Frontal cortex (tissue), 4 donors: Measurements from ENCODE around the gene ISG20L2. TPM values are rescaled to one million over a fixed set of nuclear protein-coding genes. Genes with fewer than 3 reads are reported as not detected.
A peak's percentile ranks its signal among the peaks of the same experiment; 100 is the strongest.

ENCODE experiments used
- DNase-seq, 2 donors: peaks; one replicate each; pipeline ENCODE4 v3.0.0; 2012; ENCODE audit warnings: low spot score in 2 of 2
- FAIRE-seq: peaks from 2 replicates; lab custom pipeline; 2012; peaks lifted over from hg19 to GRCh38; lab: Jason Lieb, UNC
- total RNA-seq: library from RNA; depleted of rRNA; stranded (reverse); fragments of >200 nt; gene quantifications from one replicate; pipeline ENCODE4 v1.2.3, GENCODE V29; 2014
- donor health status: control.
- donor health status: control.
- donor health status: control.

The ISG20L2 gene
- total RNA-seq, 1 donor from 2014 or later = 7.3 TPM

DNA sequence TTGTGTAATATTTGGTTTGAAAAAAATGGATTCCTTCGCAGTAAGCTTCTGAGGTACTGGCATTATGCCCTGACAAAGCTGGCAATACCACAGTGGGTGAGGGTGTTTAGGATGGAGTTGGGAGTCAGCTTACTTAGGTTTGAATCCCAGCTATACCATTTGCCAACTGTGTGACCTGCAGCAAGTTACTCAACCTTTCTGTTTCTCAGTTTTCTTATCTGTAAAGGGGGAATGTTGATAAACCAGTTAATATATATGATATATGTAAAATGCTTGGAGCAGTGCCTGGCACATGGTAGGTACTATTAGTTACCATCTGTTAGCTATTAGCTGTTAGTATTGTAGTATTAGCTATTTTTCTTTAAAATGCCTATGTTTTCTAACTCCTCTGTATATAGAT, 27.8 kb upstream of the ISG20L2 start:
- FAIRE-seq (no peak), DNase-seq (no peak)

DNA sequence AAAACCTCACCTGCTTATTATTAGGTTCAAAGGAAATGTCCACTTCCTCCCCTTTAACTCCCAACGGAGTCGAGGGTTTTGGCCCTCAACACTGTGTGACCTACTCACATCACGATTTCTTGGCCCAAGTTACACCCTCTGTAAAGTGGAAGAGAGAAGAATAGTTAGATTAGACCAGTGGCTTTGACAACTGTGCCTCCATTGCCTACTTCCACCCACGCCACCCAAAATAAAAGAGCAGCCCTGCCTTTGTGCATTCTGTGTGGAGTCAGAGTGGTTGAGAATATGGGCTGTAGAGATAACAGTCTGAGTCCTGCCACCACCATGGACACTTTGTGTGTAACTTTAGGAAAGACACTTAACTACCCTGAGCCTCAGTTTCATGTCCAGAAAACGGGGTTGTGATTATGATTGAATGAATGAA, 27.0 kb upstream of the ISG20L2 start:
- DNase-seq (no peak), FAIRE-seq (no peak)

DNA sequence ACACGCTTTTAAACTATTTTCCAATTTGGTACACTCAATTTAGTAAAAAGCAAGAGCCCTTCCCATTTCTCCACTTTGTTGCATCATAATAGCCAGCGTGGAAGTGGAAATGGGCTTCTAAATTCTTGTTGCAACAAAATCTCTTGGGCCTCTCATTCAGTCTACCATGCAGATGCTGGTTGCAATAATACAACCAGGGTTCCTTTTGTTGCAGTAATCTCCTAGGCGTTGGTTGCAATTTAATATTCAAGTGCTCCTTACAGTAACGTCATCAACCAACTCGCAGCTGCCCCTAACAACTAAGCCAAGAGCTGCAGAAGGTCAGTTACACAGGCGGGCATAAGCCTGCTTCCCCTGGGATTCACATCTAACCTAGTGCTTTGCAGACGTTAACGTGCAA, 25.7 kb upstream of the ISG20L2 start:
- FAIRE-seq = no peak
- no peak for DNase-seq

DNA sequence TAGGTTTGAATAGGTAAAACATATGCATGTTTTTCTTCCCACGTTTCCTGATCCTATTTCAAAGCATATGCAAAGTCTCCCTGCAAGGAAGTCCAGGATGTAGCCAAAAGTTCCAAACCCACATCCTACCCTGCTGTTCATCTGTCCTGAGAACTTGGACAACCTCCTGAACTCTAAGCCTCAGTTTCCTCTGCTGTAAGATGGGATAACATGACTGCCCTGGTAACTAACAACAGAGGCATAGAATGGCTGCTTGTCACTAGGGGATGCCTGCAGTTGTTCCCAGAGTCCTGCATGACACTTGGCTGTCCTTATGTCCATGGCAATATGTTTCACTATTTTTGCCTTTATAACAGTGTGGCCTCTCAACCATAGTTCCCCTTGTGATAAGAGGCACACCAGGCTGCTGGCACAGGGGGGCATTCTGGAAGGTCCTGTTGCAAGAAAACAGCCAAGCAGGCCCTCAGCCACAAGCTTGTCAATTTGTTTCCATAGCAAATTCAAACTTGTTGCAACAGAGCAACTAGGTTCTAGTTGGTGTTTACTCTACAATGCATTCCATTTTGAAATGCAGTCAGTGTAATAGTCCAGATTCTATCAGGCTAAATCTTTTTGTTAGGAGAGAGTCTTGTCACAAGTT, 24.4 kb upstream of the ISG20L2 start:
- FAIRE-seq (no peak), DNase-seq (no peak)

DNA sequence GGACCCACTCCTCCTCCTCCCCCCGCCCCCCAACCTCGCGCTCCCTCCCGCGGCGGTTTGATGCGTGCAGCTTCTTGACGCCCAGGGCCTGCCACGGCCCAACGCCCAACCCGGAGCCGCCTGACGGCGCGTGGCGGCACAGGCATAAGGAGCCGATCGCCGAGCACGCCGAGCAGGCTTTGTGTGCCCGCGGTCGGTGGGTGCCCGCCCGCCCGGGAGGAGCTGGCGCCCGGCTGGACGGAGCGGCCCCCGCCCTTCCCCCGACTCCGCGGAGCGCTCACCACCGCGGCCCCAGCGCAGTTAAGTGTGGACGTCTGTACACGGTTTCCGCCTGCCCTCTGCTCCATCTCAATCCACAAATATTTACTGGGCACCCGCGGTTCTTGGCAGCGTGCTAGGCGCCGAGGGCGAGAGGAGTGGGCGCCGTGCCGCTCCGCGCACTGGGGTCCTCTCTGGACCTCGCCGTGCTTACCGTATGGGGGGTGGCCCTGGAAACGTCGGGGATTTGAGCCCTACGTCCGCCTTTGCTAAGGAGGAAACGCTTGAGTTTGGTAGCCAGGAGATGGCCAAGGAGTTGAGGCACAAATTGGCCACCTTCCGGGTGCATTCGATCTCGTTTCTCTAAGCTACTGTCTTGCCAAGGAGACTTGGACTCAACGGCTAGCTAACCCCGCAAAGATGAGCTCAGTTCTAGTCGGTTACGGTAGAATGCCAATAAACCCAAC, 23.4 kb upstream of the ISG20L2 start:
- DNase-seq = peak; percentile 97 to 98

DNA sequence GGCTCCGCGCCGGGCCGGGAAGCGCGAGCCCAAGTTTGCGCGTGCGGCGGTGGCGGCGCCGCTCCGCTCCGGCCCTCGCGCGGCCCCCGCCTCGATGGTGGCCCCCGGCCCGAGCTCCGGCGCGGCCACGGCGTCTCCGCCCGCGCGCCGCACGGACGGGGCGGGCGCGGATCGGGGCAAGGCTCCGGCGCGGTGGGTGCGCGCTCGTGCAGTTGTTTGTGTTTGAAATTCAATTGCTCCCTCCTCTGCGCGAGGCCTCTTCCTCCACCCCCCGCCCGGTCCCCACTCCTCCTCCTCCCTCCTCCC, 22.8 kb upstream of the ISG20L2 start, which contains the start of gene HDGF:
HDGF (minus strand) TSS at position 225 of the 306 bp plus-strand sequence. CDS start 246 bp downstream, outside the sequence.
- no peak for DNase-seq
- no peak for FAIRE-seq

More for the DNA sequence above, 23.4 kb upstream of the ISG20L2 start:
- no peak for FAIRE-seq

DNA sequence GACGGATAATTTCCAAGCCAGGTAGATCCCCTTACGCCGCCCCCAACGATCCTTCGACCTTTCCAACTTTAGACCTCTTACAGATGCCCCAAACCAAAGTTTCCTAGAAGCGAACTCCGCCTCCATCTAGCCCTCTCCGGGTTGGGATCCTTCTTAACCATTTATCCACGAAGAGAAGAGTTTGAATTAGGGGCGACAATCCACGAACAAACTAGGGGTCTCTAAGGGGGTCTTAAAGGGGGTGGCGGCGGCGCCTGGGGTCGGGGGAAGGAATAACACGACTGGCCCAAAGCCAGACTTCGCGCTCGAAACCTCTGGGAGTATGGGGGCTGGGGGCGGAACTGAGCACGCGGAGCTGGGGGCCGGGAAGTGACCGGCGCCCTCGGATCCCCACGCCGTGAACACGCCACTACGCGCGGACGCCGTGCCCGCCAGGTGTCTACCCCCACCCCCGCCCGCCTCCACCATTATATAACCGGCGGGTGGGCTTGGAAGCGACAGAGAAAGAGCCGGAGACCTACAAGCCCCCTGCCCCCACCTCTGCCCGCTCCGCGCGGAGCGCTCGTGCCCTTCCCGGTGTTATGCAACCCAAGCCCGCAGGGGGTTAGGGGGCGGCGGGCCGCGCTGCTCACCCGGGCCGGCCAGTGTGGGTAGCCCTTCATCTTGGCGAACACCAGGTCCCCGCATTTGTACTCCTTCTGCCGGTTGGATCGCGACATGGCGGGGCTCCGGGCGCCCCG, 22.3 kb upstream of the ISG20L2 start:
- DNase-seq = no peak
- FAIRE-seq = no peak

DNA sequence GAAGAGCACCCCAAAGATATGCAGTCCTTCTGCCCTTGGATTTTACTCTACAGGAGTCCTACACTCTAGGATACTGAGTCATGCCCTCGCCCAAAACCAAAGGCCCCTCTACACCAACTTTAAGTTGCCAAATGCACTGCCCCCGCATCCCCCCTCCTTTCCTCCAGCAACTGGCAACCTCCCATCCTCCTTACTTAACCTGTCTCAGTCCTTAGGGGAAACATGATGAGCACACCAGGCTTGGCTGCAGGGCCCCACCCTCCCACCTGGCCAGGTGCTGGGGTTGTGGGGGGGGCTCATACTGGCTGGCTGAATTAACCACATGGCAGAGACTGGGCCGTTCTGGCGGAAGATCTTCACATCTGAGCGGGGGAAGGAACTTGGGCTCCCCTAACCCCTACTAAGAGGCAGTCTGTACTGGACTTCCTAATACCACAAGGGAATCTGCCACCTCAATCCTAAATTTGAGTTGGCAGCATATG, 21.7 kb upstream of the ISG20L2 start:
- DNase-seq (no peak), FAIRE-seq (no peak)

DNA sequence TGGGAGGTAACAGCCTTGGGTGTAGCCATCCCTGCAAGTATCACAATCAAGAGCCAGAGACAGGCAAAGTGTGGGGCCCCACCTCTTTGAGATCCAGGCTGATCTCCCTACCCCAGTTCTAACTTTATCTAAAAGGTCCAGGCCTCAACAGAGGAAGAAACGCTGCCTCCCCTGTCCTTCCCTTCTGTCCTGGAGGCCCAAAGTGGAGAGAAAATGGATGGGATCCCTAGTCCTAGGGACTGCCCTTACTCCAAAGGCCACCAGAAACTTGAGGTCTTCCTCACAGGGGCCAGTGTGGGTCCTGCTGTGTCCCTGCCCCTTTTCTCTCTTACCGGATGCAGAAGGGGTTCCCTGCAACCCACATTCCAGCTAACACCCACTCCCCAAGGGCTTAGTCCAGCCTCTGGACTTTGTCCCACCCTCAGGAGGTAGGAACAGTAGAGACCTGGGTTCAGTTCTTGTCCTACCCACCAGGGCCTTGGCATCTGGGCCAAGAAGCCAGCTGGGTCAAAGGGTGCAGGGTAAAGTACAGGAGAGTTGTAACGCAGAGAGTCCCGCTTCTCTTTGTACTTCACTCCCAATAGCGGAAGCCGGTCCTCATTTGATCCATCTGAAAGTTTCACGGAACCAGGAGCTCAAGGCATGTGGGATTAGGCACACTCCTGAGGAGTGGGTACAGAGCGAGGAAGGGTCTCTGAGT, 21.0 kb upstream of the ISG20L2 start:
- DNase-seq (no peak), FAIRE-seq (no peak)

DNA sequence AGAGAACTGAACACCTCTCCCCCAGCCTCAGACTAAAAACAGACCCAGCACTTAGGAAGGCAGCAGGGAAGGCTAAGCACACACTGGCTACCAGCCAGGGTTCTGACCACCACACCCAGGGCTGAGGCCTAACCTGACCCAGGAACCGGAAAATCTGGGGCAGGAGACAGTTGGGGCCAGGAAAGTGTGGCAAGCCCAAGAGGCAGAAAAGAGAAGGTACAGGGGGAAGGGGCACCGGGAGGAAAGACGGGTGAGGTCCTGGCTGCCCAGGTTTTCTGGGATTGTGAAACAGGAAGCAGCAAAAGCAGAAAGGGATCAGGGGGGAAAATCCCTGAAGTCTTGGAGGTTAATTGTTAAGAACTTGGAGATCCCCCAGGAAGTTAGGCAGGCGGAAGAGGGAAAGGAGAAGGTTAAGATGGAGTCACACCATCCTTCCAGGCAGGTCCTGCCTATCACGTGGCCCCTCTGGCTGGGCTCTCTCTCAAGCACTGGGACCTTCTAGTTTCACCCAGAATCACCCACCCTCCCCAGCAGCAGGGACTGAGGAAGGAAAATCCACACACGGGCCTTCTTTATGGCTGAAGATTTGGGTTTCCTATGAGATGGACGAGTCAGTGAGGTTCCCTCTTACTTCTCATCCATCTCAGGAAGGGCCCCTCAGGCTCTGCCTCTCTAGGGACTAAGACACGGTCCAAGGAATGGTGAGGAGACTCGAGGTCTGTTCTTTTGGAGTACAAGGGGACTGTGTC, 20.3 kb upstream of the ISG20L2 start:
- no peak for FAIRE-seq

DNA sequence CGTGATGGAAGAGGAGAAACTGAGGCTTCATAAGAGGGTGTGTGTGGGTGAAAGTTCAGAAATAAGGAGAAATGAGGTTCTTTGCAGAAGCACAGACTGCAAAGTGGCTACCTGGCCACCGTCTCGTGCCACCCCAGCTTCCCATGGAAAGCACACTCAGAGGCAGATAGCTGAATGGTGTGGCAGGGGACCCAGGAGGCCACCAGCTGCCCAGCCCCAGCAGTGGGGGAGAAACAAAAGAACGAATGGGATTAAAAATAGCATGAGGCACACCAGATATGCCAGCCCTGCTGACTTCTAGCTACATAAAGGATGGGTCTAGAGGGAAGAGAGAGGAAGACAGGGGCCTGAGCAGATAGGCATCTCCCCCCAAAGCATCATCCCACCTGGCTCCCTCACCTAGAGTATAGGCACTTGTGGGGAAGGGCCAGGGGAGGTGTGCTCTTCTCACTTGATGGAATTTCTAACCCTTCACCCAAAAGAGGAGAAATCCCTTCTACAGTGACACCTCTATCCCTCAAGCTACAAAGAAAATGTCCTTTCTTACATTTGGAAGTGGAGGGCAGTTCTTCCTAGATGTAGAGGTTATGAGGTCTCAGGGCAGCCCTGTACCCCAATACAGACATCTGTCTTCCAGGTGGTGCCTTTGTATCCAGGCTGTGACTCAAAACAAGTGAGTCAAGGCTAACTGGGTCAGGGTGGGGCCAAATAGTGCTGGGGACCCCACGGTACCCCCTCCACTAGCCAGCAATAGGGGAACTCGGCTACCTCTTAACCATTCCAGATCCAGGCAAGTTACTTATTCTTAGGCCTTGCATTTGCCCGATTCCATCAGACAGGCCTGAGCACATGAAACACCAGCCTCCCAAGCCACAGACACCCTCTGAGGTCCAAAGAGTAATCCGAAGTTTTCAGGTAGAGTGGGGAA, 19.4 kb upstream of the ISG20L2 start:
- FAIRE-seq = no peak
- DNase-seq = no peak

More for the DNA sequence above, 20.3 kb upstream of the ISG20L2 start:
- no peak for DNase-seq

DNA sequence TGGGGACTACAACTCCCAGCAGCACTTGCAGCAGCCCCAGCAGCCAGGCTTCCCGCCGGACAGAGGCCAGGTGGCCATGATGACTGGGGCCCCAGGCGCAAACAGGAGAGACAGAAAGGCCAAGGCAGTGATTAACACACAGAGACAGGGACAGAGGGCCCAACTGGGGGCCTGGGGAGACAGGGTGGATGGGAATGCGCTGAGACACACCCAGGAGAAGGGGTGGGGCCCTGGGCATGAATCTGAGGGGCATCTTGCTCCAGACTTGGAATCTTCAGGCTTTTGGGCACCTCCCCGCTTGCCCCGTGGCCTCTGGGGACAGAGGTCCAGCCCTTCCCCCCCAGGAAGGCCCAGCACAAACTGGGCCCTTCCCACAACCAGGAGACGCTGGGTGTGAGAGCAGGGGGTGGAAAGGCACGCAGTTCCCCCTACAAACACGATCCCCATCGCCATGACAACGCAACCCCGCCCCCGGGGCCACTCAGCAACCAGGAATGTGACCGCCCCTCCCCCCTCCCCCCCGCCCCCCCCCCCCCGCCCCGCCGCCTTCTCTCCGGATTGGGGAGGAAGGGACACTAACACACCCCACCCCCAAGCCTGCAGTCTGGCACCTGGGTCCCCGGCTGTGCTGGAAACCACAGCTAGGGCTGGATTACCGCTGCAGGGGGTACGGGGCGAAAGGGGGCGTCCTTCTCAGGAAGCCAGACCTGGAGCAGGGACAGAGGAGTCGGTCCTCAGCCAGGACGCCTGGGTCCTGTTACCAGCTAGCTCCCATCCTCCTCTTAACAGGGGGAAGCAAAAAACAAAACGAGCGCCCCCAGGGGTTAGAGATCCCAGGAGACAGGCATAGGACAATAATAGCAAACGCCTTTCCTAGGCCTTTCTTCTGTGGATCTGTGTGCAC, 18.4 kb upstream of the ISG20L2 start:
- DNase-seq = peak; percentile 72 to 77
- FAIRE-seq = no peak

DNA sequence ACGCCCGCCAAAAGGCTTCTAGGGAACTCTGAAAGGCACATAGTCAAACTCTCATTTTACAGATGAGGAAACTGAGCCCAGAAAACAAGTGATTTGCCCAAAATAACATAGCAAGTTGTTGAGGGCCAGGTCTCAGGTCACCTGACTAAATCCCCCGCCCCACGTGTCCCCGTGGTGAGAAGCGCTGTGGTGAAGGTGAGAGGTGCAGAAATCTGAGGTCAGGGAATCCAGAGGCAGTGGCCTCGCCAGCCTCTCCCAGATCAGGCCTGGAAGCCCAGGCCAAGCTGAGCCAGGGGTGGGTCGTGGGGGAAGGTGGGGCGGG, 17.8 kb upstream of the ISG20L2 start:
- FAIRE-seq (no peak), DNase-seq (no peak)

DNA sequence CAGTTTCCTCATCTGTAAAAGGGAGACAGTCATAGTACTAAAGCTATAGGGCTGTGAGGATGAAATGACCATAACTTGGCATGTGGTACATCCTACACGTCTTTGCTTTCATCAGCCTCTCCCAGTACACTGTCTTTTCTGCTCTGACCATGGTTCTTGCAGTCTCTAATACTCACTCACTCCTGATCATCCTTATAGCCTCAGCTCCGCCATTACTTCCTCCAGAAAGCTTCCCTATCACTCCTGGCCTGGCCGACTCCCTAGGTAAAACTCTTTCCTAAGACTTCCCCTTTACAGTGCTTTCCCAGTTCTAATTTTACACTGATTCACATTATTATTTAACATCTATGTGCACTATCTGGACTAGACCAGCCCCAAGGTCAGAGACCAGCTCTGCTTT, 17.3 kb upstream of the ISG20L2 start:
- FAIRE-seq (no peak), DNase-seq (no peak)

DNA sequence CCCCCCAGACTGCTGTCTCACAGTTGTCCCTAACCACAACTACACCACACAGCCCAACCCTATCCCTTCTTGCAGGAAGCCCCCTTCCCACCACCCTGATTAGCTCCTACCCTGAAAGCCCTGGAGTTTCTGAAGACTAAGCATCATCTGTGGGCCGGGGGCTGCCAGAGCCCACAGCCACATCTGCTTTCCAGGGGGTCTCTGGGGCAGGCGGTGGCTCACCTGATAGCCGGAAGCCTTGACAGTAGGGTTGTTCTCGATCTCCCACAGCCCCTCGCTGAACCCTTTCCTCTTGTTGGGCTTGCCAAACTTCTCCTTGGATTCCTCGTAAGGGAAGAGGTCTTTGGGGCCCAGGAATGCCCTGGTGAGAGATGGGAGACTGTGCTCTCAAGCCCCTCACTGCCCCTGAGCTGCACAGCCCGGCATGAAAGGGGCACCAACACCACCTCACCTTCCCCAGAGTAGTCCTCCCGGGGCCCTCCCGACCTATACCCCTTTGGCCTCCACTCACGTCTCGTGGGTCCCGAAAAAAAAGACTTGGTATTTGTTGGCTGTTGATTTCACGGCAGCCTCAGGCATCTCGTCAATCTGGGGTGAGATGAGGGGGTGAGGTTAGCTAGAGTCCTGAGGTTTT, 16.3 kb upstream of the ISG20L2 start:
- DNase-seq (no peak), FAIRE-seq (no peak)

DNA sequence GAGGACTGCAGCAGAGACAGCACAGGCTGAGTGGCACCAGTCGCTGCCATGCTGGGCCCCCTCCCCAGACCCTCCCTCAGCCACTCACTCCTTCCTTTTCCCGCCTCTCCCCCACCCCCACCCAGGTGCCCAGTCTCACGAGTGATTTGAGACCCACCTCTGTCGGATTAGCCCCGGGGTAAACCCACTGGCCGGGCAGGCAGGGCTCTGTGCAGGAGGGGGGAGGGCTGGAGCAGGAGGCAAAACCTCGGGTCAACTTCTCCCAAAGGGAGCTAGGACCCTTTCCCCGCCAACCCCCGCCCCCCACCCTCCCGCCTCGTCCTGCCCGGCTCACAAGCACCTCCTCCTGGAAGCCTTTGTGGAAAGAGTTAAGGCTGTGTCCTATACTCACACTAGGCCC, 15.8 kb upstream of the ISG20L2 start:
- DNase-seq (no peak), FAIRE-seq (no peak)
